Spleen (tissue), 11 donors: ENCODE data around the gene FRMD4A. TPM values are rescaled to one million over a fixed set of nuclear protein-coding genes. Genes with fewer than 3 reads are reported as not detected.

Experiments used
- DNase-seq: peaks from one replicate; pipeline ENCODE4 v3.0.0-alpha.2; 2020
- H3K27ac ChIP-seq, 8 donors: fragments of 200-600 bp; sonication (generic) in 7 of 8; 1 replicate in 4 of 8; 2 replicates in 4 of 8; pipeline versions ENCODE4 v1.5.0 to v1.8.0; 2016 to 2021; ENCODE audit warnings: inconsistent platforms in 4 of 8, mild to moderate bottlenecking in 4 of 8, moderate library complexity in 1 of 8
- H3K27me3 ChIP-seq, 7 donors: fragments of 200-600 bp; sonication (generic) in 6 of 7; replicated peaks in 1 of 7; 1 replicate in 4 of 7; 2 replicates in 3 of 7; pipeline versions ENCODE4 v1.5.0 to v1.8.0; 2016 to 2021; ENCODE audit warnings: inconsistent platforms in 3 of 7, mild to moderate bottlenecking in 1 of 7
- H3K36me3 ChIP-seq, 6 donors: fragments of 200-600 bp; sonication (generic) in 5 of 6; 1 replicate in 4 of 6; 2 replicates in 2 of 6; pipeline versions ENCODE4 v1.5.0 to v1.8.0; 2016 to 2021; ENCODE audit warnings: inconsistent platforms in 2 of 6
- H3K4me1 ChIP-seq, 6 donors: fragments of 200-600 bp; sonication (generic) in 5 of 6; 1 replicate in 3 of 6; 2 replicates in 3 of 6; pipeline versions ENCODE4 v1.5.0 to v1.8.0; 2016 to 2021; ENCODE audit warnings: inconsistent platforms in 3 of 6
- H3K4me3 ChIP-seq, 8 donors: fragments of 200-600 bp; sonication (generic) in 7 of 8; 1 replicate in 4 of 8; 2 replicates in 4 of 8; pipeline versions ENCODE4 v1.5.0 to v1.8.0; 2016 to 2021; ENCODE audit warnings: inconsistent platforms in 4 of 8, mild to moderate bottlenecking in 4 of 8, moderate library complexity in 2 of 8
- H3K9me3 ChIP-seq, 8 donors: fragments of 200-600 bp; sonication (generic) in 7 of 8; 1 replicate in 4 of 8; 2 replicates in 4 of 8; pipeline versions ENCODE4 v1.5.0 to v1.8.0; 2016 to 2021; ENCODE audit warnings: inconsistent platforms in 4 of 8
- POLR2A ChIP-seq, 3 donors: fragments of 450-650 bp; IDR thresholded peaks; one replicate each; pipeline ENCODE4 v1.5.1; 2017; ENCODE audit warnings: antibody characterized with exemption in 3 of 3, mild to moderate bottlenecking in 1 of 3
- POLR2AphosphoS5 ChIP-seq, 3 donors: sonication (generic); formaldehyde crosslinking; IDR thresholded peaks; one replicate each; pipeline ENCODE4 v1.5.1; 2017; ENCODE audit warnings: antibody characterized with exemption in 3 of 3
- WGBS, 5 donors: extraction: QIAGEN DNeasy Blood & Tissue Kit in 3 of 5; methylation state at CpG; one replicate each; pipeline versions ENCODE4 v1.1.5 to v1.1.7; 2013 to 2018; 5-methylcytosine and 5-hydroxymethylcytosine counted together
- intact Hi-C: fragments of 100-400 bp; cut with DNase I; formaldehyde crosslinking; loops from one replicate; pipeline ENCODE4 v1.15.0; 2023; ENCODE audit warnings: low total_unique reads
- polyA plus RNA-seq, 3 donors: library from polyadenylated mRNA; stranded (reverse); fragments of 200-250 nt; gene quantifications; one replicate each; pipeline ENCODE4 v1.2.1, GENCODE V29; 2013
- total RNA-seq, 7 donors: library from RNA; depleted of rRNA in 3 of 7; stranded (reverse); fragments of >200 nt in 3 of 7; fragmentation: NEBNext Ultra II Directional in 4 of 7; extraction: Animal tissue kit (Norgen Biotek cat#: 25700) in 4 of 7; gene quantifications; one replicate each; pipeline versions ENCODE4 v1.1.0 to v1.2.1, GENCODE V29; 2016 to 2021
- TF ChIP-seq, protein P1 (sequence below), 11 experiments: fragments of 200-600 bp in 7 of 11; fragments of 450-650 bp in 4 of 11; sonication (generic) in 4 of 11; IDR thresholded peaks in 8 of 11; conservative IDR thresholded peaks in 3 of 11; 1 replicate in 7 of 11; 2 replicates in 4 of 11; pipeline versions ENCODE4 v1.4.0 to v1.8.0; 2016 to 2021; ENCODE audit warnings: antibody characterized with exemption in 11 of 11, inconsistent platforms in 4 of 11, mild to moderate bottlenecking in 1 of 11
- donor health status: healthy with polysubstance abuse.
- donor health status: DM: no; HTN: no; CAD: no; lungs with moderate emphysema.
- donor health status: DM: no; HTN: no; CAD: no.
- donor health status: Bipolar disorder and iron deficiency.
- donor health status: healthy.
- donor health status: DM: no; HTN: no; CAD: no.
- donor health status: DM: yes; HTN: yes; CAD: no.

FRMD4A gene
- total and polyA plus RNA-seq, 10 donors = 9.2 to 141 (median 80.5) TPM

DNA sequence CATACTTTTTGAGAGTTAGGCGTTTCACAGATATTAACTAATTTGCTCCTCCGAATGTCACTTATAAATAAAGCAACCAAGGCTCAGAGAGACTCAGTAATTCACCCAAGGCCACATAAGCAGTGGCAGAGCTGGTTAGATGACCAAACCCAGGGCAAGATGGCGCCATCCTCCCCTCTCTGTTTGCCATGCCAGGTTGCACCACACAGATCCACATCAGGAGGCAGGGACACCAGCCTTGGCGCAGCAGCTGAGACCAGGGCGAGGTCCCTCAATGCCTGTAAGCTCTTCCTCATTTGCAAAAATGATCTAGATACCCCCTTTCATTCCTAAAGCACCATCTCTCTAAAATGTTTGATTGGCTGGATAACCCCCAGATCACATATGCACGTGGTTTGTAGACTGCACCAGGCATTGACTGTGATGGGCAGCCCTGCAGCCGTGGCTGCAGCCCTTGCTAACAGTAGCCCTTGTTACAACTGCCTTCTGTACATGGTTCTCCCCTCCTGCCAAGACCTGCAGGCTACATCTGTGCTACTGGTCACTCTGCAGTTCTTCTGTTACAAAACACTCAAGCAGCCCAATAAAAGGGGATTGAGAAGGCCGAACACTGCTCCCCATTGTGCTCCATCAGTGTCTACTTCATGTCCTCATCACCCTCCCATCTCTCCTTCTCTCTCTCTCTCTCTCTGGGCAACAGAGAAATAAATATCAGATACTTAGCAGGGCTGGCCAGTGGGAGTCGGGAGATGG lies 445.3 kb downstream of the FRMD4A start:
- Histone ChIP-seq H3K4me1 (peaks cover 0 to 27% (median 9%) of the 10 kb centered on the region in 6 donors), H3K36me3 (no peaks in the 10 kb centered on the region), H3K4me3 (no peak overlapping the region), H3K9me3 (no peaks in the 10 kb centered on the region), H3K27ac (no peak overlapping the region), H3K27me3 (peaks cover 0 to 19% (median 2%) of the 10 kb centered on the region in 7 donors)
- WGBS, 5 donors = 87 to 93% (median 91%) methylated on average over 9 of the region's 9 CpGs
- DNase-seq = no peak
- intact Hi-C loops = no loop called here
- no peak for TF ChIP-seq POLR2AphosphoS5 (IDR thresholded peaks at IDR 0.05)
- TF ChIP-seq POLR2A (IDR thresholded peaks at IDR 0.05) = no peak
- TF ChIP-seq, protein P1, sequence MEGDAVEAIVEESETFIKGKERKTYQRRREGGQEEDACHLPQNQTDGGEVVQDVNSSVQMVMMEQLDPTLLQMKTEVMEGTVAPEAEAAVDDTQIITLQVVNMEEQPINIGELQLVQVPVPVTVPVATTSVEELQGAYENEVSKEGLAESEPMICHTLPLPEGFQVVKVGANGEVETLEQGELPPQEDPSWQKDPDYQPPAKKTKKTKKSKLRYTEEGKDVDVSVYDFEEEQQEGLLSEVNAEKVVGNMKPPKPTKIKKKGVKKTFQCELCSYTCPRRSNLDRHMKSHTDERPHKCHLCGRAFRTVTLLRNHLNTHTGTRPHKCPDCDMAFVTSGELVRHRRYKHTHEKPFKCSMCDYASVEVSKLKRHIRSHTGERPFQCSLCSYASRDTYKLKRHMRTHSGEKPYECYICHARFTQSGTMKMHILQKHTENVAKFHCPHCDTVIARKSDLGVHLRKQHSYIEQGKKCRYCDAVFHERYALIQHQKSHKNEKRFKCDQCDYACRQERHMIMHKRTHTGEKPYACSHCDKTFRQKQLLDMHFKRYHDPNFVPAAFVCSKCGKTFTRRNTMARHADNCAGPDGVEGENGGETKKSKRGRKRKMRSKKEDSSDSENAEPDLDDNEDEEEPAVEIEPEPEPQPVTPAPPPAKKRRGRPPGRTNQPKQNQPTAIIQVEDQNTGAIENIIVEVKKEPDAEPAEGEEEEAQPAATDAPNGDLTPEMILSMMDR (IDR thresholded peaks at IDR 0.05 in 8 of 11, conservative IDR thresholded peaks at IDR 0.05 in 3 of 11) = no peak

DNA sequence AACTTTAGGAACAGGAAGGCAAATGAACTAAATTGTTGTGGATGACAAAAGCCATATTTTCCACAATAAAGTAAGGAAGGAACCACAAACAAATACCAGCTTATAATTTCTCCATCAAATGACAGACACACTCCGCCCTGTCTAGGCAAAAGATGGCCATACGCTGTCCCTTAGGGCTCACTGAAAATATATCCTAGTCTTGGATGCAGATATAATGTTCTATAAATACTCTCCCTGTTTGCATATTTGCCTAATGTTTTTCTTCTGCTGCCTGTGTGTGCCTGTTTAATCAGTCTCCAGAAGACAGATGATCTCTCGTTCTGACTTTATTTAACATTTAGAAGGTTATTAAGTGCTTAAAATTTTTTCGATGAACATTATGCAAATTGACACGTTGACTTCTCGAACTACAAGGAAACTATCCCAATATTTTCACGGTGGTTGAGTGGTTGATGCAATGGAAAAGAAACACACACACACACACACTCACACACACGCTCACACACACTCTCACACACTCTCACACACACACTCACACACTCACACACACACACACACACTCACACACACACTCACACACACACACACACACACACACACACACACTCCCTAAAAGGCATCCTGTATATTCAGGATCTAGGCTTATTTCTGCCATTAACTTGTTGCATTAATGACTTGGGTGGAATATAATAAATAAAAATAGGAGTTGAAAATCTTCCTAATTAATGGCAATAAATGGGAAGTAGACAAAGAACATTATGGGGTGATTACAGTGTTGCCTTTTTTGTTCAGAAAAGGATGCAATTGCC lies 446.9 kb downstream of the FRMD4A start:
- TF ChIP-seq POLR2A (IDR thresholded peaks at IDR 0.05) = no peak
- TF ChIP-seq POLR2AphosphoS5 (IDR thresholded peaks at IDR 0.05) = no peak
- TF ChIP-seq, protein P1 (IDR thresholded peaks at IDR 0.05 in 8 of 11, conservative IDR thresholded peaks at IDR 0.05 in 3 of 11) = no peak
- Histone ChIP-seq H3K4me1 (peaks cover 0 to 24% (median 7%) of the 10 kb centered on the region in 6 donors), H3K27me3 (peaks cover 0 to 5% (median 0%) of the 10 kb centered on the region in 7 donors), H3K4me3 (no peak overlapping the region), H3K9me3 (no peaks in the 10 kb centered on the region), H3K27ac (no peak overlapping the region), H3K36me3 (no peaks in the 10 kb centered on the region)
- intact Hi-C loops = no loop called here
- no peak for DNase-seq
- 71 to 79% (median 72%) methylated on average over 8 of the region's 8 CpGs for WGBS, 5 donors

- intact Hi-C loops = no loop called here
- peak overlapping the region in 5 of 8 donors; percentile 4 to 49 (median 14) for H3K27ac ChIP-seq
Observed at GRCh38 chr10:13882119-13882711, 448.5 kb downstream of the FRMD4A start.

More at GRCh38 chr10:13882119-13882711, 448.5 kb downstream of the FRMD4A start:
- whole genome bisulfite sequencing, 5 donors = 22 to 33% (median 26%) methylated on average over 7 of the region's 7 CpGs
- TF ChIP-seq, protein P1 (IDR thresholded peaks at IDR 0.05 in 8 of 11, conservative IDR thresholded peaks at IDR 0.05 in 3 of 11) = no peak
- TF ChIP-seq POLR2AphosphoS5 (IDR thresholded peaks at IDR 0.05) = peak in 1 of 3 donors; percentile 56
- Histone ChIP-seq H3K4me1 (peaks cover 0 to 24% (median 7%) of the 10 kb centered on the region in 6 donors), H3K4me3 (no peak overlapping the region), H3K36me3 (no peaks in the 10 kb centered on the region), H3K9me3 (no peaks in the 10 kb centered on the region), H3K27me3 (peaks cover 0 to 4% (median 0%) of the 10 kb centered on the region in 7 donors)
- no peak for DNase-seq
